Peyer's patch (tissue), 4 donors: ENCODE results near the gene ANKHD1.

ENCODE experiments used
- POLR2A ChIP-seq, 2 donors: fragments of 450-650 bp; IDR thresholded peaks; one replicate each; pipeline ENCODE4 v1.5.1; 2017; ENCODE audit warnings: antibody characterized with exemption in 2 of 2, mild to moderate bottlenecking in 2 of 2, moderate library complexity in 2 of 2
- TF ChIP-seq, protein P1 (sequence below), 6 experiments: fragments of 450-650 bp in 4 of 6; fragments of 200-600 bp in 2 of 6; sonication (generic) in 1 of 6; IDR thresholded peaks; one replicate each; pipeline ENCODE4 v1.5.1; 2017 to 2019; ENCODE audit warnings: antibody characterized with exemption in 6 of 6, mild to moderate bottlenecking in 3 of 6, moderate library complexity in 1 of 6

- TF ChIP-seq, protein P1, sequence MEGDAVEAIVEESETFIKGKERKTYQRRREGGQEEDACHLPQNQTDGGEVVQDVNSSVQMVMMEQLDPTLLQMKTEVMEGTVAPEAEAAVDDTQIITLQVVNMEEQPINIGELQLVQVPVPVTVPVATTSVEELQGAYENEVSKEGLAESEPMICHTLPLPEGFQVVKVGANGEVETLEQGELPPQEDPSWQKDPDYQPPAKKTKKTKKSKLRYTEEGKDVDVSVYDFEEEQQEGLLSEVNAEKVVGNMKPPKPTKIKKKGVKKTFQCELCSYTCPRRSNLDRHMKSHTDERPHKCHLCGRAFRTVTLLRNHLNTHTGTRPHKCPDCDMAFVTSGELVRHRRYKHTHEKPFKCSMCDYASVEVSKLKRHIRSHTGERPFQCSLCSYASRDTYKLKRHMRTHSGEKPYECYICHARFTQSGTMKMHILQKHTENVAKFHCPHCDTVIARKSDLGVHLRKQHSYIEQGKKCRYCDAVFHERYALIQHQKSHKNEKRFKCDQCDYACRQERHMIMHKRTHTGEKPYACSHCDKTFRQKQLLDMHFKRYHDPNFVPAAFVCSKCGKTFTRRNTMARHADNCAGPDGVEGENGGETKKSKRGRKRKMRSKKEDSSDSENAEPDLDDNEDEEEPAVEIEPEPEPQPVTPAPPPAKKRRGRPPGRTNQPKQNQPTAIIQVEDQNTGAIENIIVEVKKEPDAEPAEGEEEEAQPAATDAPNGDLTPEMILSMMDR (IDR thresholded peaks at IDR 0.05), result no peak
- TF ChIP-seq POLR2A (IDR thresholded peaks at IDR 0.05), result no peak
Observed at GRCh38 chr5:140365941-140366340, 35.7 kb upstream of the ANKHD1 start.
